GM18499 (cell line): Measurements from ENCODE around the gene HEATR5A.
"Not testable (repeated sequence)": the region's sequence is repeated elsewhere in the genome, so short reads cannot be mapped to it uniquely, and the experiment has no call there.

Experiments used
- ATAC-seq: cut with Tn5 transposase; IDR thresholded peaks from one replicate; pipeline ENCODE4 v1.9.1; 2021; ENCODE audit warnings: moderate number of reproducible peaks; ENCODE audit not compliant: insufficient read depth, unreplicated experiment

HEATR5A gene

GRCh38 chr14:31292937-31293616 is 127.3 kb downstream of the HEATR5A start:
- no peak for ATAC-seq

GRCh38 chr14:31291210-31291609 is 129.1 kb downstream of the HEATR5A start:
- ATAC-seq: no peak

- no peak for ATAC-seq
These were observed 132.9 kb downstream of the HEATR5A start for GRCh38 chr14:31287294-31287972.

- no peak for ATAC-seq
These were observed 133.7 kb downstream of the HEATR5A start for GRCh38 chr14:31286456-31287293.

GRCh38 chr14:31283578-31284252 is 136.6 kb downstream of the HEATR5A start:
- ATAC-seq: peak; percentile 71

GRCh38 chr14:31283153-31283552 is 137.2 kb downstream of the HEATR5A start:
- ATAC-seq: peak; percentile 17

GRCh38 chr14:31280871-31281220 is 139.5 kb downstream of the HEATR5A start:
- no peak for ATAC-seq

- no peak for ATAC-seq
These were observed 140.0 kb downstream of the HEATR5A start for GRCh38 chr14:31280132-31280870.

GRCh38 chr14:31278883-31279282 is 141.5 kb downstream of the HEATR5A start:
- ATAC-seq: no peak

GRCh38 chr14:31277085-31277484 is 143.3 kb downstream of the HEATR5A start:
- ATAC-seq: no peak

GRCh38 chr14:31276417-31276816 is 143.9 kb downstream of the HEATR5A start:
- not testable (repeated sequence) for ATAC-seq

- no peak for ATAC-seq
These were observed 144.6 kb downstream of the HEATR5A start for GRCh38 chr14:31275731-31276130.

- no peak for ATAC-seq
These were observed 148.7 kb downstream of the HEATR5A start for GRCh38 chr14:31271648-31272047.

GRCh38 chr14:31270196-31270772 is 150.1 kb downstream of the HEATR5A start:
- no peak for ATAC-seq

GRCh38 chr14:31269634-31270195 is 150.6 kb downstream of the HEATR5A start:
- ATAC-seq: no peak

- ATAC-seq: no peak
These were observed 152.1 kb downstream of the HEATR5A start for GRCh38 chr14:31268216-31268615.

GRCh38 chr14:31266437-31267331 is 153.7 kb downstream of the HEATR5A start:
- no peak for ATAC-seq

GRCh38 chr14:31265701-31266398 is 154.5 kb downstream of the HEATR5A start:
- ATAC-seq: no peak
